ENCODE data around the gene ZNF599. TPM values are rescaled to one million over a fixed set of nuclear protein-coding genes. Genes with fewer than 3 reads are reported as not detected.

The ZNF599 gene
- total and polyA plus RNA-seq, 12 donors: 3.3 to 14.3 (median 7.5) TPM

GRCh38 chr19:34712395-34713261, 60.4 kb downstream of the ZNF599 start:
- H3K9me3 ChIP-seq (replicated peaks in 1 of 3): peaks cover 0 to 13% (median 0%) of the 10 kb centered on the region in 3 donors
- H3K4me1 ChIP-seq (replicated peaks in 1 of 2): no peaks in the 10 kb centered on the region
- intact Hi-C loops (cut with DNase I): loop anchor here (2.0 to 10.0 kb wide), 3 partner anchors 68 to 210 kb away; no protein-coding TSS in a partner anchor
- H3K27ac ChIP-seq: no peak overlapping the region
- H3K36me3 ChIP-seq (replicated peaks in 1 of 2): no peaks in the 10 kb centered on the region
- no peak overlapping the region for H3K4me3 ChIP-seq
- WGBS, 4 donors: 33 to 39% (median 34%) methylated on average over 11 of the region's 11 CpGs
- peak; percentile 53 to 79 (median 68) for DNase-seq
- no peaks in the 10 kb centered on the region for H3K27me3 ChIP-seq
- no peak for TF ChIP-seq POLR2A (IDR thresholded peaks at IDR 0.05)
- peak; percentile 83 to 93 (median 88) for TF ChIP-seq CTCF (IDR thresholded peaks at IDR 0.05)

DNA sequence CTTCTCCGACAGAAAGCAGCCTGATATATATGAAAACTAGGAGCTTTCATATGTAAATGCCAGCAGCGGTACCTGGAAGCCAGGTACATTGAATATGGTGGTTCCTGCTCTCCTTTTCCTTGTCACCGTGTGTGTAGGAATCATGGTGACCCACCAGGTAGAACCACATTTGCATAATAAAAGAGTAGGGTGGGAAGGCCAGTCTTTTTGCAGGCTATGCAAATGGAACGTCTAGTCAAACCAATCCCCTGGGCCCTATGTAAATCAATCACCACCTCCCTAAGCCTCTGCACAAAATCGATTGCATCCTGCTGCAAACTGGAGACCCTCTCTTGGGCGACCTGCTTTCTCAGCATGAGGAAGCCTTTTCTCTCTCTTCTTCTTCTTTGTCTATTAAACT, 61.1 kb downstream of the ZNF599 start:
- Histone ChIP-seq H3K9me3 (replicated peaks in 1 of 3) (peaks cover 0 to 13% (median 0%) of the 10 kb centered on the region in 3 donors), H3K4me1 (replicated peaks in 1 of 2) (no peaks in the 10 kb centered on the region), H3K27ac (no peak overlapping the region), H3K4me3 (no peak overlapping the region), H3K36me3 (replicated peaks in 1 of 2) (no peaks in the 10 kb centered on the region), H3K27me3 (no peaks in the 10 kb centered on the region)
- DNase-seq: no peak
- TF ChIP-seq CTCF (IDR thresholded peaks at IDR 0.05) (no peak), POLR2A (IDR thresholded peaks at IDR 0.05) (no peak)
- 64 to 72% (median 65%) methylated on average over 6 of the region's 6 CpGs for WGBS, 4 donors
- intact Hi-C loops (cut with DNase I): loop anchor here (2.0 to 10.0 kb wide), 3 partner anchors 67 to 210 kb away; no protein-coding TSS in a partner anchor

Other genes starting within 250 kb of the ZNF599 start
- gene SCGB2B2, start 96.1 kb downstream of the ZNF599 start, total RNA-seq: 1 to 10 TPM in 3 of 9 donors, under 1 TPM in 5, not detected in 1; 0.41 to 2.3 (median 0.90) TPM
- under 1 TPM; 0.27 to 0.72 (median 0.62) TPM for gene SCGB2B2, start 96.1 kb downstream of the ZNF599 start, polyA plus RNA-seq
- 10 to 100 TPM; 12.7 to 67.3 (median 32.5) TPM for gene ZNF302, start 95.5 kb downstream of the ZNF599 start, total RNA-seq
- gene ZNF302, start 95.5 kb downstream of the ZNF599 start, polyA plus RNA-seq: 10 to 100 TPM; 26.6 to 43.4 (median 42.8) TPM
- 10 to 100 TPM in 8 of 9 donors, 1 to 10 TPM in 1; 9.8 to 30.2 (median 17.2) TPM for gene ZNF181, start 39.0 kb downstream of the ZNF599 start, total RNA-seq
- gene ZNF181, start 39.0 kb downstream of the ZNF599 start, polyA plus RNA-seq: 10 to 100 TPM in 1 of 3 donors, 1 to 10 TPM in 2; 5.9 to 23.0 (median 8.0) TPM
- 1 to 10 TPM; 2.1 to 5.6 (median 3.6) TPM for gene ZNF30, start 153.7 kb upstream of the ZNF599 start, total RNA-seq
- 1 to 10 TPM; 2.8 to 5.3 (median 3.6) TPM for gene ZNF30, start 153.7 kb upstream of the ZNF599 start, polyA plus RNA-seq
- 1 to 10 TPM; 3.3 to 8.4 (median 6.8) TPM for gene ZNF792, start 191.0 kb upstream of the ZNF599 start, total RNA-seq
- gene ZNF792, start 191.0 kb upstream of the ZNF599 start, polyA plus RNA-seq: 1 to 10 TPM in 1 of 3 donors, under 1 TPM in 2; 0.61 to 2.1 (median 0.97) TPM
- gene GRAMD1A, start 227.1 kb upstream of the ZNF599 start, total RNA-seq: 100 to 1,000 TPM in 1 of 9 donors, 10 to 100 TPM in 8; 31.2 to 101 (median 79.4) TPM
- 100 to 1,000 TPM in 1 of 3 donors, 10 to 100 TPM in 2; 41.5 to 125 (median 74.9) TPM for gene GRAMD1A, start 227.1 kb upstream of the ZNF599 start, polyA plus RNA-seq